Daoy (cell line): ENCODE measurements around the gene C5AR1. TPM values are rescaled to one million over a fixed set of nuclear protein-coding genes. Genes with fewer than 3 reads are reported as not detected.
A peak's percentile ranks its signal among the peaks of the same experiment; 100 is the strongest.
"Not testable (repeated sequence)": the region's sequence is repeated elsewhere in the genome, so short reads cannot be mapped to it uniquely, and the experiment has no call there.

Experiments
- DNase-seq: peaks from one replicate; pipeline ENCODE4 v3.0.0-alpha.2; 2015; ENCODE audit warnings: low read depth
- total RNA-seq: library from RNA; depleted of rRNA; stranded (reverse); fragments of >200 nt; shearing (Covaris generic); gene quantifications from 2 replicates; pipeline ENCODE4 v1.2.3, GENCODE V29; 2014; rRNA removed

The C5AR1 gene
- not detected in 2 replicates for total RNA-seq

DNA sequence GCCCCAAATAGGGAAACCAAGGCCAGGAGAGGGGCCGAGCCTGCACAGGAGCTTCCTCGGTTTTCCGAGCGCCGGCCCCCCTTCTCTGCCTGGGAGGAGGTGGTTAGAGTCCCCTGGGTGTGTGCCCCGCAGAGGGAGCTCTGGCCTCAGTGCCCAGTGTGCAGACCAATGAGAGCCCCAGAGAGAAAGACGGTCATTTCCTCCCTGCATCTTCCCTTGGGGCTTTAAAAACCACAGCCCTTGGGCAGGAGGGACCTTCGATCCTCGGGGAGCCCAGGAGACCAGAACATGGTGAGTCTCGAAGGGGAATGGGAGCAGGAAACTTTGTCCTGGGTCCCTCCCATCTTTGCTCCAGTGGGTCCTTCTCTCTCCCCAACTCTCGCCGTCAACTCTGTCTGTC is at the start of gene C5AR1:
C5AR1 (plus strand) TSS at position 254 of the 400 bp plus-strand sequence; CDS start at position 289, 35 bp downstream.
- DNase-seq: no peak

DNA sequence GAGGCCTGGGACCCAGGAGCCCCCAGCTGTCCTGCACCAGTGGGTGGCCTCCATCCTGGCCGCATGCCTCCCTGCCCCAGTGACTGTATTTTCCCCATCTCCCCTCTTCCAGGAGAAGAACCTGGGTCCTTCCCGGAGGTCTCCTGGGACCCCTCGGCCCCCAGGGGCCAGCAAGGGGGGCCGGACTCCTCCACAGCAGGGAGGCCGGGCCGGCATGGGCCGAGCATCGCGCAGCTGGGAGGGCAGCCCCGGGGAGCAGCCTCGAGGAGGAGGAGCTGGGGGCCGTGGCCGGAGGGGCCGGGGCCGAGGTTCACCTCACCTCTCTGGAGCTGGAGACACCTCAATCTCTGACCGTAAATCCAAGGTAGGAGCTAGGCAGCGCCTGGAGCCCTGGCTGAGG is 49.2 kb upstream of the C5AR1 start:
- DNase-seq: no peak

DNA sequence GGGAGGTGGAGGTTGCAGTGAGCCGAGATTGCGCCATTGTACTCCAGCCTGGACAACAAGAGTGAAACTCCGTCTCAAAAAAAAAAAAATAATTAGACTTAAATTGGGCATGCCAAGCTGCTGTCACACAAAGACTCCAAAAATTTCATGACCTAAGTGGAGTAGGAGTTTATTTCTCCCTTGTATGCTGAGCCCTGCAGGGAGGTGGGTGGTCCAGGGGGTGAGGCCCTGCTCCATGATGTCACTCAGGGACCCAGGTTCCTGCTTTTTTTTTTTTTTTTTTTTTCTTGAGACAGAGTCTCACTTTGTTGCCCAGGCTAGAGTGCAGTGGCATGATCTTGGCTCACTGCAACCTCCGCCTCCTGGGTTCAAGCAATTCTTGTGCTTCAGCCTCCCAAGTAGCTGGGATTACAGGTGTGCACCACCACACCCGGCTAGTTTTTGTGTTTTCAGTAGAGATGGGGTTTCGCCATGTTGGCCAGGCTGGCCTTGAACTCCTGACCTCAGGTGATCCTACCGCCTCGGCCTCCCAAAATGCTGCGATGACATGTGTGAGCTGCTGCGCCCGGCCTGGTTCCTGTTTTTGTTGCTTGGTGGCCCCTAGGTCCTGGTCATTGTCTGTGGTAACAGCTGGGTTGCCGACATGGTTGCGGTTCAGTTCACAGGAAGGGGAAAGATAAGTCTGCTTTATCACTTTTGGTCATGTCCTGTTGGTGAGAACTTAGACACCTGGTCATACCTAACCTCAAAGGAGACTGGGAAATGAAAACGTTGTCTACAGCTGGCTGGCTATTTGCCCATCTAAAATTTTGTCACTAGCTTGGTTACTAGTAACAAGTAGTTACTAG is 47.5 kb upstream of the C5AR1 start:
- DNase-seq: not testable (repeated sequence)

DNA sequence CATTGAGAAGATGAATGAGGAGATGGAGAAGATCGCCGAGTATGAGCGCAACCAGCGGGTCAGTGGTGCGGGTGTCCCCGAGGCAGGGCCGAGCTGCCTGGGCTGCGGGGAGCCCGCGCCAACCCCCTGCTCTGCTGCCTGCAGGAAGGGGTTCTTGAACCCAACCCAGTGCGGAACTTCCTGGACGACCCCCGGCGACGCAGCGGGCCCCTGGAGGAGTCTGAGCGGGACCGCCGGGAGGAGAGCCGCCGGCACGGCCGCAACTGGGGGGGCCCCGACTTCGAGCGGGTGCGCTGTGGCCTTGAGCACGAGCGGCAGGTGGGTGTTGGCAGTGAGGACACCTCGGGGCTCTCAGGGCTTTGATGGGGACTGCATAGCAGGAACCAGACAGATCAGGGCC is 45.0 kb upstream of the C5AR1 start:
- DNase-seq: no peak

DNA sequence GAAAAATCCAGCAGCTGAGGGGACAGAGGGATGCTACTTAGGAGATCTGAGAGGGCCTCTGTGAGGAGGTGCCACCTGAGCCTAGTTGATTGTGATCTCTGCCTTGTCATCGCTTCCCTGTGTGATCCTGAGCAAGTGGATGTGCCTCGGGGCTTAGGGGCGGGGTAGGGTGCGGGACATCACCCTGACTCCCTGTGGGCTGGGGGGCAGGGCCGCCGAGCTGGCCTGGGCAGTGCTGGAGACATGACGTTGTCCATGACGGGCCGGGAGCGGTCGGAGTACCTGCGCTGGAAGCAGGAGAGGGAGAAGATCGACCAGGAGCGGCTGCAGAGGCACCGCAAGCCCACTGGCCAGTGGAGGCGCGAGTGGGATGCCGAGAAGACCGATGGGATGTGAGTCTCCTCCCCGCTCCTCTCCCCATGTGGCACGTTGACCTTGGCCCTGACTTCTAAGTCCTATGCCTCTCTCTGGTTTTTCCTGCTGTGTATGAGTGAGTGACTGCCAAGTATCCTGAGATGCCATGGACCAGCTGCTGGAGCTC is 43.2 kb upstream of the C5AR1 start:
- no peak for DNase-seq

DNA sequence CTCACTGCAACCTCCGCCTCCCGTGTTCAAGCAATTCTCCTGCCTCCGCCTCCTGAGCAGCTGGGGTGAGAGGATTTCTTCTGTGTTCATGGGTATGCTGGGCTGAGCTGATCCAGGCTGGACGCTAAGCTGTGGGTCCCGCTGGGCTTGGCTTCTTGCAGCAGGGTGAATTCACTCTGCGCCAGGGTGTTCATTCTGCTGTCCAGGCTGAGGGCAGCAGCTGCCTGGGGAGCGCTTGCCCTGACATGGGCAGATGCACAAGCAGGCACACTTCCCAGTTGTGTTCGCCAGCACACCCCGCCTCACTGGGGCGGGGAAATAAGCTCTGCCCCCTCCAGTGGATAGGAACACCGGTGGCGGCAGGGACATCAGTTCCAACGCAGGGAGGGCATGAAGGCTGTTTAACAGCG is 42.3 kb upstream of the C5AR1 start:
- DNase-seq: no peak

DNA sequence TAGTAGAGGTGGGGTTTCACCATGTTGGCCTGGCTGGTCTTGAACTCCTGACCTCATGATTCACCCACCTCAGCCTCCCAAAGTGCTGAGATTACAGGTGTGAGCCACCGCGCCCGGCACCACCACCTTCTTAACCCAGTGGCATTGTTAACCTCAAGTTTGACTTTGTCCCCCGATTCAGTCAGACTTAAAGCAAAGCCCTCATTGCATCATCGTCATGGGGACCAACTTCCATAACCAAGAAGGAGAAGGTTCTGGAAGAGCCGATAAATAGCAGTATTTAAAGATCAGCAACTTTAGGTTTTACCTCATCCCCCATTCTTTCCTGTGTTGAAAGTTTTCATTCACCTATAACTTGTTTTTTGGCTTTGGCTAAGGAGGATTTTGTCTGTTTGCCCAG is 41.6 kb upstream of the C5AR1 start:
- DNase-seq: no peak

DNA sequence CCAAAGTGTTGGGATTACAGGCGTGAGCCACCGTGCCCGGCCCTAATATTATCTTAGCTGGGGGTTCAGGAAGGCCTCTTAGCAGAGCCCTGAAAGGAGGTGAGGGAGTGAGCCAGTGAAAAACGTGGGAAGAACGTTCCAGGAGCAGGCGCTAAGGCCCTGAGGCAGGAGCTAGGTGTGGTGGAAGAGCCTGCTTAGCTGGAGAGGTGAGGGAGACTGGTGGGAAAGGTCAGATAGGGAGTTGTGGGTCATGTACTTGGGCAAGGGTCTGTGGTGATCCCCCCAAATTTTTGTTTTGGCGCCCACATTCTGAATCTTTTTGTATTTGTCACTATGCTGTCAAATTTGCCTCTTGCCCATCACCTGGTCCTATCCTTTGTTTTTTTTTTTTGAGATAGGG is 40.1 kb upstream of the C5AR1 start:
- DNase-seq: no peak

DNA sequence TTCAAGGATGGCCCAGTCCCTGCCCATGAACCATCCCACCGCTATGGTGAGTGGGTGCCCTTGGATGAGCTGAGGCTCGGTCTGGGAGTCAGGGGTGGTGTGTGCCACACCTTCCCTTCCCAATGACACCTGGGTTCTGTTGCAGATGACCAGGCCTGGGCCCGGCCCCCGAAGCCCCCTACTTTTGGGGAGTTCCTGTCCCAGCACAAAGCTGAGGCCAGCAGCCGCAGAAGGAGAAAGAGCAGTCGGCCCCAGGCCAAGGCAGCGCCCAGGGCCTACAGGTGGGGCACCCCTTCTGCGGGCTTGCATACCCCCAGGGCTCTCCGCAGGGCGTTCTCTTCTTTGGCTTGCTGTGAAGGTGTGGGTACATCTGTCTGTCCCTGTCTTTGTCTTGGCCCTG is 39.3 kb upstream of the C5AR1 start:
- DNase-seq: no peak

DNA sequence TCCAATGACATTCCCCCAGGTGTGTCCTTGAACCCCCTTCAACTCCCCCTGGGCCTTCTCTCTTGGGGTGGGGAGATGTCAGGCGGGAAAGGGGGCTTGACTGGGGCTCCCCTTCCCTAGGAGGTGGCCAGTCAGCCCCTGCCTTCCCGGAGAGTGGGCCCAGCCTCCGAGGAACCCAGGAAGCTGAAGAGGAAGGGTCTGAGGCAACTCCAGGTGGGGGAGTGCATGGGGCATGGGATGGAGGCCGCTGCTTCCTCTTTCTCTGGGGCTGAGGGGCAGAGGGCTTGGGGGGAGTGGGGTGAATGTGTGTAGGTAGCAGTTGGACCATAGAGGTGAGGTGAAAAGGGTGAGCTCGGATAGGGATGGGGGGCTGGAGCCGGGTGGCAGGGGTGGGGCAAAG is 37.7 kb upstream of the C5AR1 start:
- no peak for DNase-seq

DNA sequence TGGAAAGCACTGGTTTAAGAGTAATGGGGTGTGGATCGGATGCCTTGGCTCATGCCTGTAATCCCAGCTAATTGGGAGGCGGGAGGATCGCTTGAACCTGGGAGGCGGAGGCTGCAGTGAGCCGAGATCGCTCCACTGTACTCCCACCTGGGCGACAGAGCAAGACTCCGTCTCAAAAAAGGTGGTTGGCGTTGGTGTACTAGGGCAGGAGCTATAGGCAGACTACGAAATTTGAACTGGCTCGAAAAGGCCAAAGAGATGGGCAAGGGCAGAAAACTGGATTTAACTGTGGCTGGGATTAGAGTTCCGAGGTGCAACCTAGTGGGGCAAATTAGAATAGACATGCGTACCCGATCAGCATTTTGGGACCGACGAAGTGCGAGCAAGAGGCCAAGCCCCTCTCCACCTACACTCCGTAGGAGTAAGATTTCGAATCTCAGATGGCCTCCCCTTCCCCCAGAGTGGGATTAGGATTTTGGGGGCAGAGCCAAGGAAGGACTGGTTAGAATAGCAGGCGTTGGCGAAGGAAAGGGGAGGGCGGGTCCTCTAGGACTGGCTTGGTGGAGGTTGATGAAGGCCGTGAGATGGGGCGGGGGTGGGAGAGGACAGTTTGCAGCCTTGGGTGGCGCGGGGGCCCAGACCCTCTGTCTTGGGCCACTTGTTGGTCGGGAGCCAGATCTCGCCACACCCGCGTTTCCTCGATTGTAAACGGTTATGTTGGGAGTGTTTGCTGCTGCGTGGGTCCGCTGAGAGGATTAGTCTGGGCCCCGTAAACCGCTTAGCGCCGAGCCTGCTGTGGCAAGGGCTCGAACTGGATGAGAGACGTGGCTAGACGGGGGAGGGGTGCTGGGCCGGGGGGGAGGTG is 37.0 kb upstream of the C5AR1 start:
- no peak for DNase-seq

DNA sequence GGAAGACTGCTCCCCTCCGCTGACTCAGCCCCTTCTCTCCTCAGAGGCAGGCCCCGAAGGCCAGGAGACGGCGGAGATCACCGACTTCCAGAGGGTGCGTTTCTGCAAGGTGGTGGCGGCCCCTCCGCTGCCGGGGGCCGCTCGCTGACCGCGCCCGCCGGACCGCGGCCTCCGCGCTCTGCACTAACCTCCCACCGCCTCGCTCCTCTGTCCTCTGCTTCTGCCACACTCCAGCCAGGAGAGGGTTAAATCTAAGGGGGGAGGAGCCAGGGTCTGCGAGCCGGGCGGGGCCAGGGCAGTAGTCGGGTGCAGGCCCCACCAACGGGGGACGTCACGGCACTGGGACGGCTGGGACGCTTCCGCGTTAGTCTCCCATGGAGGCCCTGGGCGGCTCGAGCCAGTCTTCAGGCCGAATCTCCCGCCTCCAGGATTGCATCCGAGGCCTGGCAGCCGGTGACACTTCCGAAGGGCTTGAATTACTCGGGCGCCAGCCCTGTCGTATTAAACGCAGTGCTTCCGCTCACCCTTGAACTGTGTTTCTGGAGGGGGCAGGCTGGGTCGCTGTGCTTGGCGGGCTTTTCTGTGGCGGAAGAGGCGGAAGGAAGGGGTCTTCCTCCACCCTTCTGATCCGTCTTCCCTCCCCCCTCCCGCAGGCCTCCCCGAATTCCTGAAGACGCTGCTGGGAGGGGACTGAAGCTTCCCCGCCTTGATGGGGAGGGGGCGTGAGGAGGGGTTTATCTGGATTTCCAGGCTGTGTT is 36.2 kb upstream of the C5AR1 start:
- peak; percentile 94 for DNase-seq

DNA sequence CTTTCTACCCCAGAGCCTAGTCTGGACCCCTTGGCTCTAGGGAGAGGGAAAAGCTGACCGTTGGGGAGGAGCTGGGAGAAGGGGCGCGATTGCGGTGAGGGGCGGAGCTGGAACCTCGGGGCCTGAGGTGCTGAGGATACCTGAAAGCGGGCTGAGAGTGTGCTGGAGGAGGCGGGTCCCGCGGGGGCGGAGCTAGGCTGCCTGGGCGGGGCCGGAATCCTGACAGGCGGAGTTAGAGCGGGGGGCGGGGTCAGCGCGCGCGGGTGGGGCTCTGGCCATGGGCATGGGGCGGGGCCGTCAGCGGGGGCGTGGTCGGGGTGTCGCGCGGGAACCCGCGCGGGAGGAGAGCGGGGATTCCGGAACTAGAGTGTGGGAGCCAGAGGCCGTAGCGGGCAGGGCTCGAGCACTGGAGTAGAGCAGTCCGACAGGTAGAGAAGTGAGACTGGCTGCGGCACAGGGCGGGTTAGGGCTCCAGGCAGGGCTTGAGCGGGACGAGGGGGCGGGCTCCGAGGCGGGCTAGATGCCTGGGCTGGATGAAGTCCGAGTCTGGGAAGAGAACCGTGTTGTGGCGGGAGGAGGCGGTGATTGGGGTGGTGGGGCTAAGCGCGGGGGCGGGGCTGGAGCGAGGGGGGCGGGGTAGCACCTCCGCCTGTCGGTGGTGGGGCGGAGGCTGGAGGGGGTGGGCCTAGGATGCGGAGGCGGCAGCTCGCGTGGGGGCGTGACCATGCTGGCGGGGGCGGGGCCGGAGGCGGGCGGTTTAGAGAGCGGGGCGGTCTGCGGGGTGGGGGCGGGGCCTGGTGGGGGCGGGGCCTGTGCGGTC is 35.4 kb upstream of the C5AR1 start, which contains the start of gene INAFM1:
INAFM1 (plus strand) TSS at position 815 of the 820 bp plus-strand sequence. CDS start 35 bp downstream, outside the sequence.
- peak; percentile 96 for DNase-seq

DNA sequence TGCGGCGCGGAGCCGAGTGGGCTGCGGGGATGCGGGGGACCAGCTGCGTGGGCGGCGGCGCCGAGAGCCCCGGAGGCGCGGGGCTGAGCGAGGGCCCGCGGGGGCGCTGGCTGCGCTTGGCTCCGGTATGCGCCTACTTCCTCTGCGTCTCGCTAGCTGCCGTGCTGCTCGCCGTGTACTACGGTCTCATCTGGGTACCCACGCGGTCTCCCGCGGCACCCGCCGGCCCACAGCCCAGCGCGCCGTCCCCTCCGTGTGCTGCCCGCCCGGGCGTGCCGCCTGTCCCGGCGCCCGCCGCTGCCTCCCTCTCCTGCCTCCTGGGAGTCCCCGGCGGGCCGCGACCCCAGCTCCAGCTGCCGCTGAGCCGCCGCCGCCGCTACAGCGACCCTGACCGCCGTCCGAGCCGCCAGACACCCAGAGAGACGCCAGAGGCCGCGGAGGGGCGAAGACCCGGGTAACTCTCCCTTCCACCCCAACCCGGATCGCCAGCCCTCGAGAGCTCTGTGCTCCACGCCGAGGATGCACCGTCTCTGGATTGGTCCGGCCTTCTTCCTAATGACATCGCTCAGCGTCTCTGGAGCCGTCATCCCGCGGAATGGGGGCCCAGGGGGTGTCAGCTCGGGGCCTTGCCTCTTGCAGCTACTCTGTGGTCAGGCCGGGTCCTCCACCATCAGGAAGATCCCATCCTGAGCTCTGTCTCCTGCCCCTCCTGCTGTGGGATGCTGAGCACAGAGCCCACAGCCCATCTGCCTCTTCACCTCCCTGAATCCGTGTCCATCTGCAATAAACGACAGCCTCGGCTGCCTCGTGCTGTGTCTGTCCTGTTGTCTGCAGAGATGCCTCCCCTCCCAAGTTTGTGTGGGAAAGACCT is 34.5 kb upstream of the C5AR1 start:
- DNase-seq: no peak

DNA sequence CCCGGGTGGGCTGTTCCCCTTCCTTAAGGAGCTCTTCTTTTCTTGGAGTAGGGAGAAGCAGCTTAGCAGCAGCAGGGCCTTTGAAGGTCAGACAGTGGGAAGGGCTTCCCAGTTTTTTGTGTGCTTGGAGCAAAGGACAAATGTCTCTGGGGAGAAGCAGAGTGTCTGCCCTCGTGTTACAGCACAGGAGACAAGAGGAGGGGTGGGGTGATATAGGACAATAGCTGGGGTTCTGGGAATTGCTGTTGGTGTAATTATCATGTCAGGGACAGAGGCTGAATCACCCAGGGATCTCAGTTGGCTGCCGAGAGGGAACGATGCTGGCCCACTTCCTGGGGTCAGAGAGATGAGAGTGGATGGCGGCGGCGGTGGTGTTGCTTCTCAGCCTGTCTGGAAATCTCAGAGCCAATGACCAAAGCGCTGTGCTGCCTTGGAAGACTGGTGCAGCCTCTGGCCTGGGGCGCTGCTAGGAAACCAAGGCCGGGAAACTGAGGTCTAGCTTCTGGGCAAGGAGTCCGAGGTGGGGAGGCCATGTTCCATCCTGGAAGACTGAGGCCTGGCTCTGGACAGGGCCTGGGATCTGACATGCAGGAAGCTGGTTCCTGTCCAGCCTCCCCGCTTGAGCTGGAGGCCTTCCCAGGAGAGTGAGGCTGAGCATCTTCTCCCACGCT is 33.7 kb upstream of the C5AR1 start:
- DNase-seq: peak; percentile 41

DNA sequence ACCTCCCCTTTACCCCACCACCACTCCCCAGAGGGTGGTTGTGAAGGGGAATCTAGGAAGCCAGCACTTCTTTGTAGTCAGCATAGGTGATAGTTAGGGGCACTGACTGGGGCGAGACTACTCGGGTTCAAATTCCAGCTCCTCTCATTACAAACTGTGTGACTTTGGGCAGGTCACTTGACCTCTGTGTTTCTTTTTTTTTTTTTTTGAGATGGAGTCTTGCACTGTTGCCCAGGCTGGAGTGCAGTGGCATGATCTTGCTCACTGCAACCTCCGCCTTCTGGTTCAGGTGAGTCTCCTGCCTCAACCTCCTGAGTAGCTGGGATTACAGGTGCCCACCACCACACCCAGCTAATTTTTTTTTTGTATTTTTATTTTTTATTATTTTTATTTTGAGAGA is 33.1 kb upstream of the C5AR1 start:
- not testable (repeated sequence) for DNase-seq

DNA sequence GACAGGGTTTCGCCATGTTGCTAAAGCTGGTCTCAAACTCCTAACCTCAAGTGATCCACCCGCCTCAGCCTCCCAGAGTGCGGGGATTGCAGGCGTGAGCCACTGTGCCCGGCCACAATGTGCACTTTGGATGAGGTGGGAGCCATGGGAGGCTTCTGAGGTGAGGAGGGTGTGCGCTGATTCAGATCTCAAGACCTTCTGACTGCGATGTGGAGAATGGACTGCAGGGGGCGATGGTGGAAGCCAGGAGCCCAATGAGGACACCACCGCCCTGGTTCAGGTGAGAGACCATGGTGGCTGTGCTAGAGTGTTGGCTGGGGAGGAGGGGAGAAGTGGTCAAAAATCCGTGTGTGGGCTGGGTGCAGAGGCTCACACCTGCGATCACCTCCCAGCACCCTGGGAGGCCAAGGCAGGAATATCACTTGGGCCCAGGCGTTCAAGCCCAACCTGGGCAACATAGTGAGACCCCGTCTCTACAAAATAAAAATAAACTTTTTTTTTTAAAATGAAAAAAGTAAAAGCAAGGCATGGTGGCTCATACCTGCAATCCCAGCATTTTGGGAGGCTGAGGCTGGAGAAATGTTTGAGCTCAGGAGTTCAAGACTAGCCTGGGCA is 29.4 kb upstream of the C5AR1 start:
- peak; percentile 62 for DNase-seq

DNA sequence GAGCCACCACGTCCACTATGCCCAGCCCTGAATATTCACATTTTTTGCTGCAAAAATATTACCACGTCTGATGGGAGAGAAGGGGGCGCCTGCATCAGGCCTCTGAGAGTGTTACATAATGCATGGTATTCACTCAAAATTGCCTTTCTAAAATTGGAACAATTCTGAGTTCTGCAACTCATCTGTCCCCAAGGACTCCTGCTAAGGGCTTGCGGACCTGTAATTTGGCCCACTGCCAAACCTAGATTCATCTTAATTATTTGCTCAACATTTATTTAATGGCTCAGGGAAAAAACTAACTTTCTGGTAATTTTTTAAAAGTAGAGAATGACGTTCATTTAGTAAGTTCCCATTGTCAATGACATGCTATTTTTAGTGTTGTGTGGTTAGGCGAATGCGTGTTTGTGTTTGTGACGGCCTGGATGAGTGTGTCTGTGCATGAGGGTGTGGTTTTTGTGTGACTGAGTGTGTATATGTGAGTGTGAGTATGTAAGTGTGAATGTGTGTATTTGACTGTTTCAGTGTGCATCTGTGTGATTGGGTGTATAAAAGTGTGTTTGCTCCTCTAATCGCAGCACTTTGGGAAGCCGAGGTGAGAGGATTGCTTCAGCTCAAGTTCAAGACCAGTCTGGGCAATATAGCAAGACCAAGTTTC is 26.1 kb upstream of the C5AR1 start:
- no peak for DNase-seq
